ENCODE data around the gene LARGE2. TPM values are rescaled to one million over a fixed set of nuclear protein-coding genes. Genes with fewer than 3 reads are reported as not detected.

The LARGE2 gene
- total RNA-seq, 1 experiment from 2014 or later = 67.6 TPM

- Histone ChIP-seq H2AFZ (ENCODE audit: low read depth, low read length, poor library complexity, severe bottlenecking) (no peak overlapping the region), H3K9me3 (ENCODE audit: control insufficient read depth in 1 of 2, insufficient read depth in 1 of 2, low read depth in 1 of 2, low read length in 2 of 2) (no peaks in the 10 kb centered on the region), H3K4me2 (ENCODE audit: low read length) (no peak overlapping the region), H3K9ac (ENCODE audit: low read length) (no peak overlapping the region), H3K4me3 (replicated peaks in 1 of 2; ENCODE audit: low read depth in 1 of 2, low read length in 2 of 2) (no peak overlapping the region), H3K4me1 (ENCODE audit: control insufficient read depth in 1 of 2, insufficient read depth in 2 of 2, low read length in 2 of 2) (peaks cover 17 to 31% of the 10 kb centered on the region in 2 experiments), H3K36me3 (ENCODE audit: control insufficient read depth in 1 of 2, insufficient read depth in 2 of 2, low read length in 2 of 2) (peaks cover 0 to 12% of the 10 kb centered on the region in 2 experiments; a peak in 3 of 4 replicates), H4K20me1 (ENCODE audit: insufficient read depth) (no peaks in the 10 kb centered on the region), H3K79me2 (ENCODE audit: insufficient read depth, low read length) (peaks cover 27% of the 10 kb centered on the region), H3K27me3 (ENCODE audit: insufficient read depth, low read length) (no peaks in the 10 kb centered on the region), H3K9me2 (ENCODE audit: insufficient read depth) (no peaks in the 10 kb centered on the region), H3K27ac (ENCODE audit: low read depth, low read length) (no peak overlapping the region)
- ATAC-seq (no peak), DNase-seq (ENCODE audit: low read depth, low spot score) (no peak)
- CTCF ChIA-PET = no interaction called here
- intact Hi-C loops (cut with micrococcal nuclease) = no loop called here
- no TSS peak for BruUV-seq (replicated peaks)
- TF ChIP-seq CTCF (IDR thresholded peaks at IDR 0.05 in 2 of 3, conservative IDR thresholded peaks at IDR 0.05 in 1 of 3; ENCODE audit: borderline replicate concordance in 1 of 3, insufficient read depth in 1 of 3, low read depth in 2 of 3, low read length in 2 of 3) (no peak), REST (IDR thresholded peaks at IDR 0.05; ENCODE audit: low read depth) (no peak), EZH2 (IDR thresholded peaks at IDR 0.05) (no peak), JUND (IDR thresholded peaks at IDR 0.05) (no peak), YY1 (IDR thresholded peaks at IDR 0.05; ENCODE audit: extremely low read depth, insufficient replicate concordance, low read depth, low read length) (no peak), EZH2phosphoT487 (IDR thresholded peaks at IDR 0.05; ENCODE audit: borderline replicate concordance) (no peak), MAX (IDR thresholded peaks at IDR 0.05) (no peak), ZFX (IDR thresholded peaks at IDR 0.05) (no peak), SIN3A (IDR thresholded peaks at IDR 0.05; ENCODE audit: low read depth) (no peak), SRF (IDR thresholded peaks at IDR 0.05; ENCODE audit: low read depth) (no peak), SP1 (IDR thresholded peaks at IDR 0.05; ENCODE audit: low read depth) (no peak), POLR2AphosphoS5 (IDR thresholded peaks at IDR 0.05; ENCODE audit: low read depth, low read length) (no peak), ZBTB33 (IDR thresholded peaks at IDR 0.05; ENCODE audit: extremely low read depth, insufficient replicate concordance, low read length) (no peak), ELF1 (IDR thresholded peaks at IDR 0.05; ENCODE audit: borderline replicate concordance, low read depth) (no peak), CBX3 (IDR thresholded peaks at IDR 0.05; ENCODE audit: low read depth) (no peak), POLR2A (IDR thresholded peaks at IDR 0.05; ENCODE audit: borderline replicate concordance, extremely low read depth, insufficient read depth, insufficient read length) (no peak), ZNF274 (IDR thresholded peaks at IDR 0.05; ENCODE audit: low read depth, low read length) (no peak), TCF7L2 (IDR thresholded peaks at IDR 0.05; ENCODE audit: borderline replicate concordance, extremely low read depth, insufficient read depth, insufficient read length) (no peak), CEBPB (IDR thresholded peaks at IDR 0.05; ENCODE audit: low read depth) (no peak), EGR1 (IDR thresholded peaks at IDR 0.05; ENCODE audit: low read depth) (no peak)
- POLR2A ChIA-PET = no interaction called here
- RAD21 ChIA-PET (ENCODE audit: low non-redundant PET in 1 of 2, low total read pairs in 2 of 2, uncharacterized antibody in 2 of 2, unreplicated experiment in 2 of 2) = no interaction called here
These were observed 2.5 kb upstream of the LARGE2 start for GRCh38 chr11:45919806-45920530.

All from HCT116 (cell line).